ENCODE results near the gene BOD1.
"Not testable (repeated sequence)": the region's sequence is repeated elsewhere in the genome, so short reads cannot be mapped to it uniquely, and the experiment has no call there.

The BOD1 gene

DNA sequence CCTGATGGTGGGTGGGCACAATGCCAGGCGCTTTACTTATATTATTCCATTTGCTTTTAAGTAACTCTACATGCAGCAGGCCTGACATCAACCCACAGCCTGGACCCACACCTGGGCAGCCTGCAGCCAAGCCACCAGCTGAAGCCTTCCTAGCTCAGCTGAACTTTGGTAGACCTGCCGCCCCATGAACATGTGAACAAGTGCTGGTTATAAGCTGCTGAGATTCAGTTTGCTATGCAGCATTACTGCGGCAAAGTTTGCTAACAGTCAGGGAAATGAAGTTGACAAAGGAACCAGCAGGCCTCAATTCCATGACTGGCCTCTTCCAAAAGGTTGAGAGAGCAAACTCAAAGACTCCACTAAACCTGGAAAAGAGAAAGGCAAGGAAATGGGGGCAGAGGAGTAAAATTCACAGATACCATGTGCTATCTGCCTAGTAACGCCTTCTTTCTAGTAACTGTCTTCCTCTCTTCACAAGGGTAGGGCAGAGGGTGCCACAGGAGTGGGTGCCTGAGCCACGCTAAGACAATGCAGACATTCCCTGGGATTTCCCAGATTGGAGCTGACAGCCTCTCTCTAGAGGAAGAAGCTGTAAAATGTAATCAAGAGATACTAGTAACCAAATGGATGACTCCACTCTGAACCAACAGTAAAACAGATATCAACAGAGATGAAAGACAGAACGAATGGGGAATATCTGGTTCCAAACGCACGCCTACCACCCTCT lies 2.9 kb downstream of the BOD1 start:
- DNase-seq: no peak

GRCh38 chr5:173612948-173613347 lies 3.5 kb downstream of the BOD1 start:
- DNase-seq: no peak

- no peak for DNase-seq
Measured at GRCh38 chr5:173611706-173612105, 4.7 kb downstream of the BOD1 start.

DNA sequence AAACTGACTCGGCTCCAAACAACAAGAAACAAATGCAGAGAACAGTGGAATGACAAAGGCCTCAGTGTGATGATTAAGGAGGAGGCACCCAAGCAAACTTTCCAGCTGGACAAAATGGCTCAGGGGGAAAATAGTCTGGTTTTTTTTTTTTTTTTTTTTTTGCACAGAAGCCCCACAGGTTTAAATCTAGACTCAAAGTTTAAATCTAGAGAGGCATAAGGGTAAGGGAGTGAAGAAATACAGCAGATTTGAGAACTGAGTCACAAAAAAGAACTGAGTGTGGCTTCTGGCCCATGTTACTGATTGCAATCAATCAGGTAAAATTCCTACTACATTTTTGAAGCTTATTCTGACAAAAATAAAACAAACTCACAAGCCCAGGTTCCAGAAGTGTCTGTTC lies 12.3 kb downstream of the BOD1 start:
- no peak for DNase-seq

DNA sequence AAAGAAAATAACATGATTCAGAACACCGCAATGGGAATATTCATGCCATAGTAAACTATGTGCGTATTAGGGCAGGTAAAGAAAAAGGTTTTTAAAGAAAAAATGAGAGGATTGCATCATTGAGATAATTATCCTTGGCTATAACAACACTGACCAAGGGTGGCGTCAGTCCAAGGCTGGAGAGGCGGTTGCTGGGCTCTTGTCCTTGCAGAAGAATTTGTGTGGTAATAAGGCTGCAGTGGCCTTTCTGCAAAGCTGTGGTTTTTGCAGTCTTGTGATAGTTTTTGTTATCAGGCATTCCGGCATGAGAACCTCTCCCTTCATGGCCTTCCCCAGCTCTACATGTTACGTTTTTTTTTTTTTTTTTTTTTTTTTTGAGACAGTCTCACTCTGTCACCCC lies 14.0 kb downstream of the BOD1 start:
- DNase-seq: peak; percentile 95

- DNase-seq: no peak
Measured at GRCh38 chr5:173598686-173599085, 17.8 kb downstream of the BOD1 start.

GRCh38 chr5:173597304-173597703 lies 19.1 kb downstream of the BOD1 start:
- DNase-seq: no peak

GRCh38 chr5:173595841-173596240 lies 20.6 kb downstream of the BOD1 start:
- DNase-seq: no peak

- DNase-seq: no peak
Measured at GRCh38 chr5:173594061-173594460, 22.4 kb downstream of the BOD1 start.

GRCh38 chr5:173592050-173592669 lies 24.3 kb downstream of the BOD1 start:
- DNase-seq: peak; percentile 58

GRCh38 chr5:173591056-173591514 lies 25.4 kb downstream of the BOD1 start:
- DNase-seq: no peak

GRCh38 chr5:173590436-173591055 lies 25.9 kb downstream of the BOD1 start:
- no peak for DNase-seq

GRCh38 chr5:173586133-173586532 lies 30.3 kb downstream of the BOD1 start:
- DNase-seq: not testable (repeated sequence)

- no peak for DNase-seq
Measured at GRCh38 chr5:173583346-173583745, 33.1 kb downstream of the BOD1 start.

- no peak for DNase-seq
Measured at GRCh38 chr5:173582216-173583111, 34.0 kb downstream of the BOD1 start.

GRCh38 chr5:173581408-173582215 lies 34.8 kb downstream of the BOD1 start:
- peak; percentile 70 for DNase-seq

DNA sequence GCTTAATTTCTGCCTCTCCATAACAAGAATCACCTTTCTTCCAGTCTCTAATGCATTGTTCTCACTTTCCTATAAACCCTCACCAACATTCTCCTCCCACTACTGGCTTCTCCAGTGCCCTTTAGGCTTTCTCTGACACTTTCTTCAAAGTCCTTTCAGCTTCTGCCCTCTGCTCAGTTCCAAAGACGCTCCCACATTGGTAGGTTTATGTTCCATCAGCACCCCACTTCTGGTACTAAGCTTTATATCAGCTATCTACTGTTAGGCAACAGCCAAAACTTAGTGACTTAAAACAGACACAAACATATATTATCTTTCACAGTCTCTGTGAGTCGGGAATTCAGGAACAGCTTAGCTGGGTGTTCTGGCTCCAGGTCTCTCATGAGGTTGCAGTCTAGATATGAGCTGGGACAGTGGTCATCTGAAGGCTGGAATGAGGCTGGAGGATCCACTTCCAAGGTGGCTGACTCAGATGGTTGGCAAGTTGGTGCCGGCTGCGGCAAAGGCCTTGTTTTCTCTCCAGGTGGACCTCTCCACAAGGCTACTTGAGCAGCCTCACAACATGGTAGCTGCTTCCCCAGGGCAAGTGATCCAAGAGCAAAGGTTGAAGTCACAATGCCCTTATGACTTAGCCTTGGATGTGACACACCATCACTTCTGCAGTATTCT lies 37.4 kb downstream of the BOD1 start:
- no peak for DNase-seq

DNA sequence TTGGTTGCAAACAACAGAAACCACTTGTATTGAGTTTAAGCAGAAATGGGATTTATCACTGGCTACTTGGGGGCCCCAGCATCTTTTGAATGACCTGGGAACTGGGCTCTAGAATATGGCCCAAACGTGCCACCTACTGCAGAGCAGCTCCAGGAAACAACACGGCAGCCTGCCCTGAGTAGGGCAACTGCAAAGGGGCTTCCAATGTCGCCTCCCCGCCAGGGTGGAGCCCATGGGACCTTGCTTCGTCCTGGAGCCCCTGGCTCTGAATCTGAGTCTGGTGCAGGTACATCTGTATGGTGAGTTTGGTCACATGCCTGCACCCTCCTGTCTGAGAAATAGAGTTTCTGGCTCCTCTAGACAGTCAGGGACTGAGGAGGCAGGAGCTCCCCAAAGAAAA lies 38.6 kb downstream of the BOD1 start:
- DNase-seq: no peak

- DNase-seq: no peak
Measured at GRCh38 chr5:173577166-173577565, 39.3 kb downstream of the BOD1 start.

DNA sequence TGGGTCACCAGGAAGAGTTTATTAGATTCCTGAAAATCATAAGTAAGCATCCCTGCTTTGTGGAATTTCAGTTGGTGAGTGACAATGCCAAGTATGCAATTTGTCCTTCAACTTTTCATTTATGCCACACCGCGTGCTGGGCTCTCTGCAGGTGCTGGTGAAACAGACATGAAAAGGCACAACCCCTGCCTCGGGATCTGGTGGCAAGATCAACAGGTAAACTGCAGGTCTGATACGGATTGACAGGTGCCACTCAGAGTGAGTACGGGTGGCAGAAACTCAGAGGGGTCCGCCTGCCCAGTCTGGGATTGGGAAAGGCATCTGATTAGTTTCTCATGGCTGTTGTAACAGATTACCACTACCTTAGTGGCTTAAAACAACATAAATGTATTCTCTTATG lies 40.5 kb downstream of the BOD1 start:
- no peak for DNase-seq

- no peak for DNase-seq
Measured at GRCh38 chr5:173574983-173575382, 41.5 kb downstream of the BOD1 start.

All from hematopoietic multipotent progenitor cell treated with erythropoietin and hydrocortisone succinate and interleukin-3 and kit ligand, for 4 days (in vitro differentiated cells).